Stimulated activated CD4-positive, alpha-beta T cell treated with anti-CD3 and anti-CD28 coated beads, Interleukin-4, amount 100 ng/mL, for 1 hour (primary cell): ENCODE results near the gene SIRPD.

ENCODE experiments used
- DNase-seq: peaks from one replicate; pipeline ENCODE4 v3.0.0-alpha.2; 2020

SIRPD gene

DNA sequence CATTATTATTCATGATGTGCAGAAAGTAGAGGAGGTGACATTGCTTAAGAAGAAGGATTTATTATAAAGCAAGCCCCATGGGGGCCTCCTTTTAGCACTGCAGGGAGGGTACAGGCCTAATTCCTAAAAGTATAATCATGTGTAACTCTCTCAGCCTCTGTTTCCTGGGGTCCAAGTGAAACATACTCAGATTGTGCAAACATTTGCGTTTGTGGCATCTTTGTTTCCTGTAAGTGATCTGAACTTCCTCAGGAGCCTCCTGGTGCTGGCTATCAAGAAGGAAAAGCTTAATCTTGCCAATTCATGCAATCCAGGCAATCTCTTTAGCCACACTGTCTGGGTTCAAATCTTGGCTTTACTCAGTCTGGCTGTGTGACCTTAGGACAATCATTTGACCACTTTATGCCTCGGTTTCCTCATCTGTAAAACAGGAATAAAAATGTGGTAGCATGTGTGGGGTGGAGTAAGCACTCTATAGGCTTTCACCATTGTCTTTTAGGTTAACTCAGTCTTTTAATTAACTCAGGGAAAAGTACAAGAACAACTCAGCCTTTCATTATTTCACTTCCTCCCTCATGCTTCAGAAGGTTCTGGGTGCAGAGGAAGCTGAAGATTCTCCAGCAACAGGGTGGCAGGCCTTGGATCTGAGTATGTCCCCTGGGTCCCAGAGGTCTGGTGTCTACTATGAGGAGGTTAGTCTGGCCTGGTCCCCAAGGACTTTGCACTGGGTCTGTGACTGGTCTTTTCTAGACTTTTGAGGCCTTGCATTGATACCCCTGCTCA lies 65.5 kb downstream of the SIRPD start:
- DNase-seq, result no peak

DNA sequence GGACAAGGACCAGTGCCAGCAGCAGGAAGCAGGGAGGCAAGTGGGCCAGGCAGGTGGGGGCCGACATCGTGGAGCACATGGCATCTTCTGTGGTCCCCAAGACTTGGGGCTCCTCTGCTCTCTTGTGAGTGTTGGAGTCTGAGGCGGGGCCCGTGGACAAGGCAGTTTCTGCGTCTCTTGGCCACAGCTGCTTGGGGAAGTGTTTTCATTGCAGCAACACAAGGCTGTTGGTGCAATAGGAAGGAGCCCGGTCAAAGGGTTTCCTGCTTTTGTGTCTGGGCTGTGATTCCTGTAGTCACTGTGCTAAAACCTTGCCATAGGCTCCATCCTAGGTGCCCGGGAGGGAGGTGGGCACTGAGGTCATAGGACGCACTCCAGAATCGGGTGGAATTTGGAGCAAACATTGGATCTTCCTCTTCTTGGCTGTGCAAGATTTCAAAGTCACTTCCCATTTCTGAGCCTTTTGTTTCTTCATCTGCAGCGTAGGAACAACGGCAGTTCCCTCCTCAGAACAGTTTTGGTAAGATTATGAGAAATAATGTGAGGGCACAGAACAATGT lies 66.1 kb downstream of the SIRPD start, which contains the start of gene SIRPB2:
SIRPB2 (minus strand) TSS at position 140 of the 560 bp plus-strand sequence; CDS start at position 79, 61 bp downstream.
- no peak for DNase-seq

GRCh38 chr20:1490643-1491195 lies 66.8 kb downstream of the SIRPD start:
- DNase-seq, result no peak

DNA sequence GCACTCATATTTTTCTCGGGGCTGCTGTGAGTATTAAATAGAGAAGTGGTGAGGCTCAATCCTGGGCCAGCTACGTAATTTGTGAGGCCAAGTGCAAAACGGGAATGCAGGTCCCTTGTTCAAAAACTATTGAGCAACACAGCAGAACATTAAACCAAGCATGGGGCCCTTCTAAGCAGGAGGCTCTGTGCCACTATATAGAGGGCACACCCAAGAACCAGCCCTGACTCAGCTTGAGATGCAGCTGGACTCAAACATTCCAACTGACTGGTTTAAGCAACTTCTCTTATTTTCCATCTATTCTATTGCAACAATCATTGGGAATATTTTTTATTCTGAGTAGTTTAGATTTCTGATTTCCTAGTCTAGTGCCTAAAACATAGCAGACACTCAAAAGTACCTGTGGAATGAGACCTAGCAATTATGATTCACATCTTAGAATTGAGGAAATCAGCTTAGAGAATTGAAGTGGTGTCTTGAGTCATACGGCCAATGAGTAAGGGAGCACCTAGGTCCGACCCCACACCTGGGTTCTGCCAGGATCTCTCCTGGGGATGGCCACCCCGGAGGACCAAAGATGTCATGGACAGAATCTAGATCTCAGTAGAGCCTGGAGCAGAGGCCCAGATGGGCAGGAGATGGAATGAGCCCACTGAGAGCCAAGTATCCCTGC lies 67.6 kb downstream of the SIRPD start:
- DNase-seq, result no peak

DNA sequence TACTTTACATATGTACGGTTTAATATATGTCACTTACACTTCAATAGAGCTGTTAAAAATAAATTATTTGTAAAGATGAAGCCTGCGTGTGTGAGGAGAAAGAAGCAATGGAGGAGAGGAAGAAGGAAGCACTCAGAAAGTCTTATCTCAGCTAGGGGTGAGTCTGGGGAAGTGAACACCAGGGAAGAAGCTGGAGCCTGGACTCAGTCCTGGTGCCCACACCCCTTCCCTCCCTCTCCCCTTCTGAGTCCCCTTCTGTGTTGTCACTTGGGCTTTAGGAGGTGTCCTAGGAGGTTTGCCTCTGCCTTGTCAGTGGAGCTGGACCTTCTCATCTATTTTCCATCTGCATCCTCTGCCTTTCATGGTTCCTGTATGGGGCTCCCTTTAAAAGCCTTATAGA lies 68.2 kb downstream of the SIRPD start:
- DNase-seq, result no peak

GRCh38 chr20:1486566-1486965 lies 70.9 kb downstream of the SIRPD start:
- DNase-seq, result no peak

DNA sequence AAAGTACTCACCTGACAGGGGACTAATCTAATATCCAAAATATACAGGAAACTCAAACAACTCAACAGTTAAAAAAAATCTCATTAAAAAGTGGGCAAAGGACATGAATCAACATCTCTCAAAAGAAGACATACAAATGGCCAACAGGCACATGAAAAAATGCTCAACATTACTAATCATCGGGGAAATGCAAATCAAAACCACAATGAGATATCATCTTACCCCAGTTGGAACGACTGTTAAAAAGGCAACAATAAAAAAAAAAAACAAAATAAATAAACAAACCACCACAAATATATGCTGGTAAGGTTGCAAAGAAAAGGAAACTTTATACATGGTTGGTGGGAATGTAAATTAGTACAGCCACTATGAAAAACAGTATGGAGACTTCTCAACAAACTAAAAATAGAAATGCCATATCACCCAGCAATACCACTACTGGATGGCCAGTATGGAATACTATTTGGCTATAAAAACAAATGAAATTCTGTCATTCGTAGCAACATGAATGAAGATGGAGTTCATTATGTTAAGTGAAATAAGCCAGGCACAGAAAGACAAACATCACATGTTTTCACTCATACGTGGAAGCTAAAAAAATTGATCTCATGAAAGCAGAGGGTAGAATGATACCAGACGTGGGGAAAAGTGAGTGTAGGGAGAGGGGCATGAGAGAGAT lies 72.9 kb downstream of the SIRPD start:
- no peak for DNase-seq
